NCI-H460 (cell line): ENCODE measurements around the gene F2R. TPM values are rescaled to one million over a fixed set of nuclear protein-coding genes. Genes with fewer than 3 reads are reported as not detected.
A peak's percentile ranks its signal among the peaks of the same experiment; 100 is the strongest.

Source experiments
- DNase-seq: peaks from one replicate; pipeline ENCODE4 v3.0.0-alpha.2; 2016; ENCODE audit warnings: low read depth; ENCODE audit errors: extremely low read depth
- total RNA-seq: library from RNA; depleted of rRNA; stranded (reverse); fragments of >200 nt; shearing (Covaris generic); gene quantifications from 2 replicates; pipeline ENCODE4 v1.2.3, GENCODE V29; 2014

Gene F2R
- total RNA-seq, 1 experiment from 2014 or later = 8.1 TPM

GRCh38 chr5:76690037-76690679 is 25.8 kb upstream of the F2R start:
- DNase-seq = no peak

- no peak for DNase-seq
Measured at GRCh38 chr5:76690704-76691466, 25.0 kb upstream of the F2R start.

GRCh38 chr5:76691467-76692273 is 24.3 kb upstream of the F2R start:
- no peak for DNase-seq

GRCh38 chr5:76692274-76692540 is 23.7 kb upstream of the F2R start:
- no peak for DNase-seq

GRCh38 chr5:76692651-76693050 is 23.3 kb upstream of the F2R start:
- DNase-seq = no peak

- DNase-seq = no peak
Measured at GRCh38 chr5:76693141-76693540, 22.8 kb upstream of the F2R start.

- DNase-seq = no peak
Measured at GRCh38 chr5:76694317-76694716, 21.6 kb upstream of the F2R start.

- no peak for DNase-seq
Measured at GRCh38 chr5:76695346-76695745, 20.6 kb upstream of the F2R start.

GRCh38 chr5:76696251-76696650 is 19.7 kb upstream of the F2R start:
- no peak for DNase-seq

- DNase-seq = no peak
Measured at GRCh38 chr5:76697670-76698069, 18.3 kb upstream of the F2R start.

- no peak for DNase-seq
Measured at GRCh38 chr5:76700571-76700970, 15.4 kb upstream of the F2R start.

GRCh38 chr5:76701298-76701697 is 14.6 kb upstream of the F2R start:
- peak; percentile 67 for DNase-seq

- no peak for DNase-seq
Measured at GRCh38 chr5:76703707-76704106, 12.2 kb upstream of the F2R start.

GRCh38 chr5:76704131-76704663 is 11.7 kb upstream of the F2R start:
- no peak for DNase-seq

GRCh38 chr5:76705574-76705973 is 10.4 kb upstream of the F2R start:
- DNase-seq = no peak

- DNase-seq = no peak
Measured at GRCh38 chr5:76709762-76710161, 6.2 kb upstream of the F2R start.

GRCh38 chr5:76710991-76711390 is 4.9 kb upstream of the F2R start:
- DNase-seq = no peak

- no peak for DNase-seq
Measured at GRCh38 chr5:76714751-76715485, 1.0 kb upstream of the F2R start.

GRCh38 chr5:76715486-76715735 is 515 bp upstream of the F2R start:
- no peak for DNase-seq

GRCh38 chr5:76716456-76717157 is 681 bp downstream of the F2R start:
- no peak for DNase-seq
